GM23248 (cell line): ENCODE data around the gene KNG1.
"Not testable (repeated sequence)": the region's sequence is repeated elsewhere in the genome, so short reads cannot be mapped to it uniquely, and the experiment has no call there.

Experiments used
- EZH2 ChIP-seq: fragments of 200-600 bp; sonication (generic); IDR thresholded peaks from 2 replicates; pipeline ENCODE4 v1.6.1; 2018; ENCODE audit warnings: antibody characterized with exemption, mild to moderate bottlenecking; ENCODE audit not compliant: insufficient read depth, poor library complexity, severe bottlenecking
- EZH2phosphoT487 ChIP-seq: fragments of 200-600 bp; sonication (generic); IDR thresholded peaks from 2 replicates; pipeline ENCODE4 v1.6.1; 2018; ENCODE audit warnings: antibody characterized with exemption, moderate library complexity, mild to moderate bottlenecking, low read depth; ENCODE audit not compliant: insufficient read depth

- not testable (repeated sequence) for TF ChIP-seq EZH2, EZH2phosphoT487
Observed at GRCh38 chr3:186686475-186686874, 30.7 kb upstream of the KNG1 start.
